Stimulated activated naive CD8-positive, alpha-beta T cell treated with anti-CD3 and anti-CD28 coated beads, Interleukin-15, amount 100 ng/mL, for 72 hours (primary cell): ENCODE data around the gene FAM228B.

Experiments
- ATAC-seq: fragments of 150-1000 bp; cut with Tn5 transposase; 2 replicates; pipeline ENCODE4 v1.10.0; 2021; ENCODE audit warnings: mild to moderate bottlenecking, moderate library complexity
- DNase-seq, 2 donors: peaks; one replicate each; pipeline ENCODE4 v3.0.0; 2021 to 2022
- H3K27ac Mint-ChIP-seq, 2 donors: one replicate each; pipeline ENCODE4 v1.8.0; 2022; ENCODE audit warnings: mild to moderate bottlenecking in 2 of 2, mixed read lengths in 2 of 2, moderate library complexity in 2 of 2
- H3K27me3 Mint-ChIP-seq: one replicate; pipeline ENCODE4 v1.8.0; 2022; ENCODE audit warnings: mixed read lengths
- H3K4me1 Mint-ChIP-seq: one replicate; pipeline ENCODE4 v1.8.0; 2022; ENCODE audit warnings: mild to moderate bottlenecking, mixed read lengths
- H3K4me3 Mint-ChIP-seq, 2 donors: one replicate each; pipeline ENCODE4 v1.8.0; 2022; ENCODE audit warnings: mild to moderate bottlenecking in 2 of 2, mixed read lengths in 2 of 2, moderate library complexity in 1 of 2
- H3K9me3 Mint-ChIP-seq, 2 donors: one replicate each; pipeline ENCODE4 v1.8.0; 2022; ENCODE audit warnings: mixed read lengths in 2 of 2

Gene FAM228B

DNA sequence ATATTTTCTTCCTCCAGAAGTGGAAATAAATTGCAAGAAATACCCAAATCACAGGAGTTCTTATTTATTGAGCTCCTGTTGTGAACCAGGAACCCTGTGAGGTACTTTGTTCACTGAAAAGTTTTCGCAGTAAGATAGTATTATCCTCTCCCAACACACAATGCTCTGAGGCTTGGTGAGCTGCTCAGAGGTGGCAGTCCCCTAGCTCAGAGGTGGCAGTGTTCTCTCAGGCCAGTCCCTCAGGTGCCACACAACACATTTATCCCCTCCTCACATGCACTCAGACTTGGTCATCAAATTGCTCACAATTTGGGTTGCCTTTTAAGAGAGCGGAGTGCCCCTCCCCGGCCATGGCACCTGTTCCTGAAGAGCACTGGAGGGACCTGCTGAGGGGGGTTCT, 77.5 kb downstream of the FAM228B start:
- H3K4me1 Mint-ChIP-seq, result no peaks in the 10 kb centered on the region
- DNase-seq, result no peak
- H3K27me3 Mint-ChIP-seq, result no peaks in the 10 kb centered on the region
- no peak overlapping the region for H3K4me3 Mint-ChIP-seq
- H3K9me3 Mint-ChIP-seq, result peaks cover 6 to 22% of the 10 kb centered on the region in 2 donors
- no peak overlapping the region for H3K27ac Mint-ChIP-seq
- no peak for ATAC-seq

DNA sequence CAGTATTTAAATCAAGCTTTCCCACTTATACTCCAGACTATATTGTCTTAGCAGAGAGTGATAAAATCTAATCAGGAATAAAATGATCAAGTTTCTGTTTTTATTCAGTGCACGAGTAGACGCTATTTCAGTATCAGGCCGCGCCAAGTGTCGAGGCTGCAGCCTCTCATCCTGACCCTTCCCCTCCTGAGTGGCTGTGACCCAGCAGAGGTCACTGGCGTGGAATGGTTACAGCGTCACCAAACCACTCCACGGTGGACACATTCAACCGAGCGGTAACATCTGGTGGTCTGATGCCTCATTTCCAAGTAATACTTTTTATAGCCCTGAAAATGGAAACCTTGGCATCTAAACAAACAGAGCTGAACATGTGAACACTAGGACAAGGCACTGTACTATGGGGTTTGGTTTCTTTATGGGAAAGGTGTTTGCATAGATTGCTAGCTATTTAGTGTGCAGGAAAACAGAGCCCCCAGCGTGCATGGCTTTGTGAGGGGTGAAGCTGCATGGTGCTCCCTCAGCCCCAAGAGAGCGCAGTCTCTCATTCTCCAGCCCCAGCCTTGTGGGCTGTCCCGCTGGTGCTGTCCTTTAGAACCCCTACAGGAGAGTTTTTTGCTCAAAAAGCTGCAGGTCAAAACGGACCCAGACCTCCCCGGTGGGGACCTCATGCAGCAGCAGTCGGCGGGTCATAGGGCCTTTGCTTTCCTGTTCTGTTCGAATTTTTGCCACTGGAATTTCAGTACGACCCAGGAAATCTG, 79.9 kb downstream of the FAM228B start:
- no peak for DNase-seq
- H3K27ac Mint-ChIP-seq, result peak overlapping the region in 1 of 2 donors; percentile 49
- no peaks in the 10 kb centered on the region for H3K4me1 Mint-ChIP-seq
- ATAC-seq, result no peak
- no peaks in the 10 kb centered on the region for H3K27me3 Mint-ChIP-seq
- no peak overlapping the region for H3K4me3 Mint-ChIP-seq
- H3K9me3 Mint-ChIP-seq, result peaks cover 0 to 8% of the 10 kb centered on the region in 2 donors

GRCh38 chr2:24203787-24204150, 80.5 kb downstream of the FAM228B start:
- no peaks in the 10 kb centered on the region for H3K27me3 Mint-ChIP-seq
- DNase-seq (no peak), ATAC-seq (no peak)
- H3K27ac Mint-ChIP-seq, result peak overlapping the region in 1 of 2 donors; percentile 49
- no peak overlapping the region for H3K4me3 Mint-ChIP-seq
- no peaks in the 10 kb centered on the region for H3K4me1 Mint-ChIP-seq
- peaks cover 0 to 6% of the 10 kb centered on the region in 2 donors for H3K9me3 Mint-ChIP-seq

- H3K4me1 Mint-ChIP-seq, result no peaks in the 10 kb centered on the region
- H3K27me3 Mint-ChIP-seq, result no peaks in the 10 kb centered on the region
- H3K4me3 Mint-ChIP-seq, result no peak overlapping the region
- no peaks in the 10 kb centered on the region for H3K9me3 Mint-ChIP-seq
- no peak for ATAC-seq
- DNase-seq, result no peak
- no peak overlapping the region for H3K27ac Mint-ChIP-seq
Measured at GRCh38 chr2:24204505-24204904, 81.2 kb downstream of the FAM228B start.

GRCh38 chr2:24205131-24205530, 81.9 kb downstream of the FAM228B start:
- Mint-ChIP-seq H3K27ac (peak overlapping the region in 1 of 2 donors; percentile 3), H3K4me1 (no peaks in the 10 kb centered on the region), H3K9me3 (no peaks in the 10 kb centered on the region), H3K27me3 (no peaks in the 10 kb centered on the region), H3K4me3 (no peak overlapping the region)
- no peak for ATAC-seq
- DNase-seq, result no peak

DNA sequence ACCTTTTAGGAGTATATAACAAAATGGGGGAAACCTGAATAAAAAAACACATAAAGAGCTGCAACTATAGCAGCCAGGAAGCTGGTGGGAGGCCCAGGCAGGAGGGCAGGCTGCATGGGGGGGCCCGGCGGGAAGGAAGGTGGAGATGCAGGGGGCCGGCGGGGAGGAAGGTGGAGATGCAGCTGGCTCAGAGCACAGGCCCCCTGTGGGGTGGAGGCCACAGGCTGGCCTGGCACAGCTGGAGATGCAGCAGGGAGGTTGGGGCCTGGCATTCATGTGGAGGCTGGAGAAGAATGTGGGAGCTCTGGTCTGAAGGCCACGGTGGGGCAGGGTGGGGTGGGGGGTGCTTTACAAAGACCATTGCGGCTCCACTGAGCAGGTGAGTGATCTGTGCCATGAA, 83.0 kb downstream of the FAM228B start:
- Mint-ChIP-seq H3K27ac (no peak overlapping the region), H3K4me1 (no peaks in the 10 kb centered on the region), H3K27me3 (no peaks in the 10 kb centered on the region), H3K9me3 (no peaks in the 10 kb centered on the region), H3K4me3 (no peak overlapping the region)
- no peak for DNase-seq
- ATAC-seq, result no peak

DNA sequence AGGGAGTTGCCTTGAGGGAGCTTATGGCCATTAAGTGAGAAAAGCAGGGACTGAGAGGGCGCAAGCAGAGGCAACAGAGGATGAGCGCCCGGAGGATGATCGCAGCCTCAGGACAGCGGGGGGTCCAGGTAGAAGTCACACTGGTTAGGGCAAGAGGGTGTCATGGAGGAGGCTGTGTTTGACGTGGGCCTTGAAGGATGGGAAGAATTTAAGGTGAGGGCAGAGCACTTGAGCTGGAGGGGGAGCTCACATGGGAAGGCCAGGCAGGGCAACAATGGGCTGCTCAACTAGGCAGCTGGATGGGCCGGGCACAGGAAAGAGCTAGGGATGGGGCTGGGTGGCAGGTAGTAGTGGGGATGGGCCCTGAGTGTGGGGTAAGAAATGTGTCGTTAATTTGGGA, 83.4 kb downstream of the FAM228B start:
- Mint-ChIP-seq H3K27ac (peak overlapping the region in 1 of 2 donors; percentile 11), H3K4me1 (no peaks in the 10 kb centered on the region), H3K9me3 (no peaks in the 10 kb centered on the region)

DNA sequence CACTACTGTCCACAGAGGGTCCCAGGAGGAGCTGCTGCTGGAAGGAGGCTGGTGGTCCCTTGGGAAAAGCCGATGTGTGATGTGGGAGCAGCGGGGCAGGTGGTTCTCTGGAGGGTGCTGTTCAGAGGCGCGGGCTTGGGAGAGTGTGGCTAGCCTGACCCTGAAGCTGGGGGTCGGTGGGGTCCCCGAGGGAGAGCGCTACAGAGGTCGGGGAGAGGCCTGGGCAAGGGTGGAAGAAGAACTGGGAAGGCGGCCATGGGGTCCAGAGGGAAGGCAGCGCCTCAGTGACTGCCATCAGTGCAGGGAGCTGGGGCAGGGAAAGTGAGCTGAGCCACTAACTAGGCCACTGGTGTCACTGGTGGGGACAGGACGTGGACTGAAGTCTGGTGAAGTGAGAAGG, 84.1 kb downstream of the FAM228B start:
- H3K27ac Mint-ChIP-seq, result peak overlapping the region in 1 of 2 donors; percentile 39
- no peak for DNase-seq
- no peaks in the 10 kb centered on the region for H3K9me3 Mint-ChIP-seq
- no peak overlapping the region for H3K4me3 Mint-ChIP-seq
- ATAC-seq, result no peak
- no peaks in the 10 kb centered on the region for H3K4me1 Mint-ChIP-seq
- no peaks in the 10 kb centered on the region for H3K27me3 Mint-ChIP-seq

More for the DNA sequence above, 83.4 kb downstream of the FAM228B start:
- ATAC-seq (no peak), DNase-seq (no peak)
- no peak overlapping the region for H3K4me3 Mint-ChIP-seq
- H3K27me3 Mint-ChIP-seq, result no peaks in the 10 kb centered on the region

GRCh38 chr2:24208490-24208889, 85.2 kb downstream of the FAM228B start:
- Mint-ChIP-seq H3K4me3 (no peak overlapping the region), H3K4me1 (no peaks in the 10 kb centered on the region), H3K27ac (peak overlapping the region in 1 of 2 donors; percentile 41), H3K27me3 (no peaks in the 10 kb centered on the region), H3K9me3 (no peaks in the 10 kb centered on the region)
- DNase-seq, result no peak
- no peak for ATAC-seq

- no peak overlapping the region for H3K27ac Mint-ChIP-seq
- no peaks in the 10 kb centered on the region for H3K27me3 Mint-ChIP-seq
- H3K9me3 Mint-ChIP-seq, result no peaks in the 10 kb centered on the region
- DNase-seq (no peak), ATAC-seq (no peak)
- no peak overlapping the region for H3K4me3 Mint-ChIP-seq
- H3K4me1 Mint-ChIP-seq, result no peaks in the 10 kb centered on the region
Measured at GRCh38 chr2:24209389-24210105, 86.3 kb downstream of the FAM228B start.

GRCh38 chr2:24210106-24210455, 86.8 kb downstream of the FAM228B start:
- no peak overlapping the region for H3K4me3 Mint-ChIP-seq
- no peak overlapping the region for H3K27ac Mint-ChIP-seq
- H3K9me3 Mint-ChIP-seq, result no peaks in the 10 kb centered on the region
- no peak for ATAC-seq
- DNase-seq, result no peak
- H3K4me1 Mint-ChIP-seq, result no peaks in the 10 kb centered on the region
- no peaks in the 10 kb centered on the region for H3K27me3 Mint-ChIP-seq

DNA sequence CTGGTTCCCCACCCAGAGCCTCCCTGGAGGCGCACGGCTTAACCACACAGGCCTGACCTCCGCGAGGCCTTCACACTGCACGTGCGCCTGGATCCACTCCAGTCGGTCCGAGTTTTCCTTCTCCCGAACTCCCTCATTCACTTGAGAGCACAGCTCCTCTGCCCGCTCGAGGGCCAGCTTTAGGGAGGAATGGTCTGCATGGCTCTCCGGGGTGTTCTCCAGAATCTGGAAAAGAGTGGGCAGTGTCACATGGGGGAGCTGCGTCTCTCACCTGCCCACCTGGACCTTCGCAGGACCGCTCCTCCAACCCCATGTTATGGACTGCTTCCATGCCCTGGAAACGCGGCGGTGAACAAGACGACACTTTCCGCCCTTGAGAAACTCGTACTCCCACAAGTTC, 87.5 kb downstream of the FAM228B start:
- Mint-ChIP-seq H3K4me3 (no peak overlapping the region), H3K4me1 (no peaks in the 10 kb centered on the region), H3K27ac (no peak overlapping the region), H3K27me3 (no peaks in the 10 kb centered on the region), H3K9me3 (no peaks in the 10 kb centered on the region)
- DNase-seq, result no peak
- ATAC-seq, result no peak

DNA sequence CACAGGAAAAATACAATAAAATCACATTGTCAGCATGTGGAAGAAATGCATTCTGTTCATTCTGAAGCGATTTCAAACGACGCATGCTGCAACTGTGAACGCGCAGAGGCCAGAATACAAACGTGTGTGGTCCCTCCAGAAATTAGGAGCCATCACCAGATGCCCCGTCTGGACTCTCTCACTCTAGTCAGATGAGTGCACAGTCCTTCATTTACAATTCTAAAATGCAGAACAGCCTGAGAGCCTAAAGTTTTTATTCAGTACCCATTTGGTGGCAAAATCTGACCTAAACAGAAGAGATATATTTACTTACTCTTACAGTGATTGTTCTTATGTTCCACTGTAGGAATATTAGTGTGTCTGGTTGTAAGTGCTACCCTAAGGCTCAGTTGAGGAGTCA, 88.1 kb downstream of the FAM228B start:
- no peak for ATAC-seq
- Mint-ChIP-seq H3K27ac (no peak overlapping the region), H3K4me3 (no peak overlapping the region), H3K27me3 (no peaks in the 10 kb centered on the region), H3K9me3 (no peaks in the 10 kb centered on the region), H3K4me1 (no peaks in the 10 kb centered on the region)
- no peak for DNase-seq

- Mint-ChIP-seq H3K4me1 (no peaks in the 10 kb centered on the region), H3K27me3 (no peaks in the 10 kb centered on the region), H3K27ac (peak overlapping the region in 1 of 2 donors; percentile 34), H3K9me3 (no peaks in the 10 kb centered on the region), H3K4me3 (no peak overlapping the region)
- DNase-seq (no peak), ATAC-seq (no peak)
Measured at GRCh38 chr2:24214880-24215279, 91.6 kb downstream of the FAM228B start.
